Stimulated activated CD8-positive, alpha-beta memory T cell treated with anti-CD3 and anti-CD28 coated beads, Interleukin-4, amount 100 ng/mL, for 48 hours (primary cell): ENCODE measurements around the gene SLC47A1.
"Not testable (repeated sequence)": the region's sequence is repeated elsewhere in the genome, so short reads cannot be mapped to it uniquely, and the experiment has no call there.

Experiments
- DNase-seq: peaks from one replicate; pipeline ENCODE4 v3.0.0-alpha.2; 2020

The SLC47A1 gene

DNA sequence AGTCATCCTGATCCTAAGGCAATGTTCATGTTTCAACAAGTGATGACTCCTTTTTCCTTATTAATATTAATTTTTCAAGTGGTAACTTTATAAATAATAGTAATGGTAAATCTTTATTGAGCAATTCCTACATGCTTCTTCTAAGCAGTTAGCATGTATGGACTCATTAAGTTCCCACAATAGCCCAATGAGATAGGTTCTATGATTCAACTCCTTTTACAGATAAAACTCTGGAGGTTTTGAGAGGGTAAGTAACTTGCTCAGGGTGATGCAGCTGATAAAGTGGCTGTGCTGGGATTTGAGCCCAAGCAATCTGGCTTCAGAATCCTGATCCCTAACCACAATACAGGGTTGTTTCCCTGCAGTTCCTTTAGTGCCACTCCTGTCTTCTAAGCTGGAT lies 25.3 kb downstream of the SLC47A1 start:
- no peak for DNase-seq

GRCh38 chr17:19561697-19562318 lies 28.2 kb downstream of the SLC47A1 start:
- DNase-seq = no peak

DNA sequence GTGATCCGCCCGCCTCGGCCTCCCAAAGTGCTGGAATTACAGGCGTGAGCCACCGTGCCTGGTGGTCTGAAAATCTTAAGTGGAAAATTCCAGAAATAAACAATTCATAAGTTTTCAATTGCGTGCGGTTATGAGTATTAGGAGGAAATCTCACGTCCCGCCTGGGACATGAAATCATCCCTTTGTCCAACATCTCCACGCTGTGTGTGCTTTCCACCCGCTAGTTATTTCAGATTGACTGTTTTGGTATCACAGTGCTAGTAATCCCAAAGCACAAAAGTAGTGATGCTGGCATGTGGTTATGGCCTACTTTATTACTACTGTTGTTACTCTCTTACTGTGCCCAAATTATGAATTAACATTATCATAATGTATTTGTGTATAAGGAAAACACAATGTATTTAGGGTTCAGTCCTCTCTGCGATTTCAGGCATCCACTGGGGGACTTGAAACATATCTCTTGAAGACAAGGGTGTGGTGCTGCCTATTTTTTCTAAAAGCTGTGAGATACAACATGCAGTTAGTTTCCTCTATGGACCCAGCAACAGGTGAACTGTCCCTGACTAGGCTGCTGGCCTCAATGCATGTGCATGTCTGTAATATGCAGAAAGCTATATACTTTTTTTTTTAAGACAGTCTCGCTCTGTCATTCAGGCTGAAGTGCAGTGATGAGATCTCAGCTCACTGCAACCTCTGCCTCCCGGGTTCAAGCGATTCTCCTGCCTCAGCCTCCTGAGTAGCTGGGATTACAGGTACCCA lies 32.3 kb downstream of the SLC47A1 start:
- no peak for DNase-seq

DNA sequence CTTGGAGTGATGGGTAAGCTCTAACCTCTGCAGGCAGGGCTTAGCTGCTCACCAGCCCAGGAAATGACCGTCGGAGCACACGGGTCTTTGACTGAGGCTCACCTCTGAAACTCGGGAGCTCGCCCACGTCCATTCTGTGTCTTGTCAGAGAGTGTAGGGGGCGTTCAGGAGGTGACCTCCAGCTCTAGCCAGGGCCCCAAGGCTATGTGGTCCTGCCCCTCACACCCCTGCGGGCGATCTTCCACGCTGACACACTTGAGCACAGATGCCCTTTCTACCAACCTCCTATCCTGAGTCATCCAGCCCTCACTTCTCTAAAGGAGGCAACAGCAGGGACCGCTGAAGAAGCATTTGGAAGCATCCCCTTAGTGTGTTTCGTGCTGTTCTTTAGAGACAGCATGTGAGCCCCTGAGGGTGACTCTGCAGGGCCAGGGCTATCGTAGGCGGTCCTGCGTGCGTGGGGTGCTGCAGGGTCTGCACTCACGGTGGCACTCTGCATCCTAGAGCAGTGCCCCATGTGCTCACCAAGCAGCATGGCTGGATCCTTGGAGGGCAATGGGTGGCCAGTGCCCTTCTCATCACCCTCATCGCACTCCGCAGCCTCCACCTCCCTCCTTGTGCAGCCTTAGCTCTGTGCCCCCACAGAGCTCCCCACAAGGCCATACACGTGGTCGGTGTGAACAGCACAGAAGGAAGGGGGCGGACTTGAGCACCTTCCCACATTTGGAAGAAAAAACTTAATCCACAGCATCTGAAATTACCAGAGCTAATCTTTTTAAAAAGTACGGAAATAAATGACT lies 33.8 kb downstream of the SLC47A1 start:
- no peak for DNase-seq

- DNase-seq = no peak
These were observed 34.3 kb downstream of the SLC47A1 start for GRCh38 chr17:19568016-19568350.

- DNase-seq = no peak
These were observed 36.3 kb downstream of the SLC47A1 start for GRCh38 chr17:19569785-19570543.

GRCh38 chr17:19570544-19571062 lies 36.9 kb downstream of the SLC47A1 start:
- no peak for DNase-seq

DNA sequence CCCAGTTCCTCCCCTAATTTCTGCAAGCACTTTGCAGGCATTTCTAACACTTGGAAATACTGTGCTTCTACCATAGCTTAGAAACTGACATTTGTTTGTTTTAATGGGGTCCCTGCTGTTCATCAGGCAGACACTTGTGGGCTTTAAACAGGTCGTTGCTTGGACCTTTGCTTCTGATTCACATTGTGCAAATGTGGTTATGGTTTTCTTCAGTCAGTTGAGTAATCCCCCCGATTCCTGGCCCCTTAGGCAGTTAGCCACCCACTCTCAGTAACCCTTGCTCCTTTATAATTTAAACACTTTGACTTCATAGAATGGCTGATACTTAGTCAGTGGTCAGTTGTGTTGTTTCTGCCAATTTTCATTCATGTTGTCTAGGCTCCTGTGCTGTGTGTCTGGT lies 39.4 kb downstream of the SLC47A1 start:
- DNase-seq = no peak

DNA sequence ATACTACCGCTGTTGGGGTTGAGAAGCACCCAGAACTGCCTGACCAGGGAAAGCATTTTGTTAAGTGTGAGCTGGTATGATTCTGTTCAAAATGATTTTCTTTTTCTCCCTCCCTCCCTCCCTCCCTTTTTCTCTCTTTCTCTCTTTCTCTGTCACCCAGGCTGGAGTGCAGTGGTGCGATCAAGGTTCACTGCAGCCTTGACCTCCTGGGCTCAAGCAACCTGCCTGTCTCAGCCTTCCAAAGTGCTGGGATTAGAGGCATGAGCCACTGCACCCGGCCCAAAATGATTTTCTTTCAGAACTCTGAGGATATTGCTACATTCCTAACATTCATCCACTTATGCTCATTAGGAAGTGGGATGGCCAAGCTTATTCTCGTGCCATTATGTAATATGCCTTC lies 41.3 kb downstream of the SLC47A1 start:
- DNase-seq = no peak

DNA sequence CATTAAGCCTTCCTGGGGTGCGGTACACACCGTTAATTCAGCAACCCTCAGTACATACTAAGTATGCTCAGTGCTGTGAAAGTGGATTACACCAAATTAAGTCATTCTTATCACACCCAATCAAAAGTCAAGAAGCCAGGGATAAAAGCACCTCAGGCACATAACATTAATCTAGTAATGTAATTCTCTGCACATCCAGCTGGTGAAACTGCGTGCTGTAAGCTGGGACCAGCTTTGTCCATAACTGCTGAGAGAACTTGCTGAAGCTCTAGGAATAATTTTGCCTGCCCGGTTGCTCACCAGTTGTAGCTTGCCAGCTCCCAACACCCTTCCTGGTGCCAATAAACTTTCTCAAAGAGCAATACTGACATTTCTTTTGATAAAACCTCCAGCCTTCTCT lies 44.9 kb downstream of the SLC47A1 start:
- no peak for DNase-seq

DNA sequence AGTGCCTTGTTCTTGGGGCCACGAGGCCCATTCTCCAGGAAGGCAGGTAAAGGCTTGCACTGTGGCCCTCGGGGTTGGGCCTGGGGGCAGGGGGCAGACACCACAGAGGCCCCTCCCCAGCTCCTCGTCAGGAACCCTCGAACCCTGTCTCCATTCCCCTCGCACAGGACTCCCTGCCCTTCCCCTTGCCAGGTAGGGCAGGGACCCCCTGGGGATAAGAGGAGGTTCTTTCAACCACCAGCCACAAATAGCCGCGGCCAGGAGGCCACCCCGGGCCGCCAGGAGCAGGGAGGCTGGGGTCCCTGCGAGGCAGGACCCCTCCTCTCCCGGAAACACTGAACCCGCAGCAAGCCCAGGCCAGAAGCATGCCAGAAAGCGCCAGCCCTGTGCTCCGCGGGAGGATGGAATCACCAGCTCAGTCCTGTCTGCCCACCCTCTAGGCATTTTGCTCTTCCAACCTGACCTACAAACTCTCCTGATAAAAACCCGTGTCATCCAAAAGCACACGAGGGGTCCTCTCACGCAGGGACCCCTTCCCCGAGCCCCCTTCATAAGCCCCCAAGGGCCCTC lies 45.6 kb downstream of the SLC47A1 start:
- DNase-seq = no peak

DNA sequence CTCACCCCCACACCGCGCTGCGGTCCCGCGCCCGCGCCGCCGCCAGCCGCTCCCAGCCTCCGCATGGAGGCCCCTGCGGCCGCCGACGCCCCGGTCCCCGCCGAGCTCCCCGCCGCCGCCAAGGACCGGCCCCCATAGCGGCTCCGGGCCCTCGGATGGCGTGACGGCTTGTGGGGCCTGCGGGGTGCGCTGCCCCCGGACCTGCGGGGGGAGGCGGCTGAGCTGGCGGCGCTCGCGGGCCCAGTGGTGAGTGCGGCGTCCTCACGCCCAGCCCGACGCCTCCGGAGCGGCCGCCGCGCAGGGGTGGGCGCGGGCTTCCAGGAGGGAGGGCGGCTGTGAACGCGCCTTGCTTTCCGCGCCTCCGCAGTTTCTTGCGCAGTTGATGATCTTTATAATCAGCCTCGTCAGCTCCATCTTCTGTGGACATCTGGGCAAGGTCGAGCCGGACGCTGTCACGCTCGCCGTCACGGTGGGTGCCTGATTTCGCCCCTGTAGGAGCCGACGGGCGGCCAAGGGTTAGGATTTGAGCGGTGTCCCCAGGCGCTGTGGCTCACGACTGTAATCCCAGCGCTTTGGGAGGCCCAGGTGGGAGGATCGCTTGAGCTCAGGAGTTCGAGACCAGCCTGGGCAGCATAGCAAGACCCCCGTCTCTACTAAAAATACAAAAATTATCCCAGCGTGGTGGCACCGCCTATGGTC lies 46.4 kb downstream of the SLC47A1 start:
- DNase-seq = no peak

DNA sequence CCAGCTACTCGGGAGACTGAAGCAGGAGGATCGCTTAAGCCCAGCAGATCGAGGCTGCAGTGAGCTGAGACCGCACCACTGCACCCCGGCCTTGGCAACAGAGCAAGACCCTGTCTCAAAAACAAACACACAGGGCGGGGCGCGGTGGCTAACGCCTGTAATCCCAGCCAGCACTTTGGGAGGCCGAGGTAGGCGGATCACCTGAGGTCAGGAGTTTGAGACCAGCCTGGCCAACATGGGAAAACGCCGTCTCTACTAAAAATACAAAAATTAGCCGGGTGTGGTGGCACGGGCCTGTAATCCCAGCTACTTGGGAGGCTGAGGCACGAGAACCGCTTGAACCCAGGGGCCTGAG lies 46.9 kb downstream of the SLC47A1 start:
- not testable (repeated sequence) for DNase-seq

DNA sequence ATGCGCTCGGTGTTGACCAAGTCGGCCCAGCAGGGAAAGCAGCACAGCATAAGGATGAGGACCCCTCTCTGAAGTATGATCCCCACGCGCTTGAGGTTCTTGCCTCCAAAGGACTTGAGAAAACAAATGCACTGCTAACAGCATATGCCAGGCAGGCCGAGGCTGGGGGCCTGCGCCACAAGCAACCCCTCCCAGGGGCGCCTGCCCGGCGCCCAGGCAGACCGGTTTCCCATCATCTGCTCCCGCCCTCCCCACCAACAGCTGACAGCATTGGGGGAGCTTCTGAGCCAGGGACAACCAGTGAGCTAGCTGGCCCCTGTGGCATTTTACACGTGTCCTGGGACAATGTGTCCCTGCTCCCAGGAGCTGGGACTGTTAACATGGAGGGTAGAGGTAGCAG lies 48.5 kb downstream of the SLC47A1 start:
- DNase-seq = not testable (repeated sequence)

DNA sequence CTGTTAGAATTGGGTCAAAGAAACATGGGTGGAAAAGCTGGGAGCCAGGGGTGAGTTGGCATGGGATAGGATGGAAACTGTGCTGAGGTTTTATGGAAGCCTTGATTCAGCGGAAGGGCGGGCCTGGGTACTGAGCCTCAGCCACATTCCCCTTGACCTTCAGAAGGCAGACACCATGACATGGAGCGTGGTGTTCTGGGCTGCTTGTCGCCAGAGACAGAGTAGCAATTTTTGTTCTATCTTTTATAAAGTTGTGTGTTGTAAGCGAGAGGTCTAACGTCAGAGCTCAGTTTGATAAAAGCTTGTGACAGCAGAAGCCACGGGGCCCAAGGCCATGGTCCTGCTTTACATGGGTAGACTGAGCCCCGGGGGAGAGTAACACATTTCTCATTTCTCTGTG lies 50.2 kb downstream of the SLC47A1 start:
- no peak for DNase-seq

GRCh38 chr17:19590451-19590850 lies 56.8 kb downstream of the SLC47A1 start:
- DNase-seq = no peak

DNA sequence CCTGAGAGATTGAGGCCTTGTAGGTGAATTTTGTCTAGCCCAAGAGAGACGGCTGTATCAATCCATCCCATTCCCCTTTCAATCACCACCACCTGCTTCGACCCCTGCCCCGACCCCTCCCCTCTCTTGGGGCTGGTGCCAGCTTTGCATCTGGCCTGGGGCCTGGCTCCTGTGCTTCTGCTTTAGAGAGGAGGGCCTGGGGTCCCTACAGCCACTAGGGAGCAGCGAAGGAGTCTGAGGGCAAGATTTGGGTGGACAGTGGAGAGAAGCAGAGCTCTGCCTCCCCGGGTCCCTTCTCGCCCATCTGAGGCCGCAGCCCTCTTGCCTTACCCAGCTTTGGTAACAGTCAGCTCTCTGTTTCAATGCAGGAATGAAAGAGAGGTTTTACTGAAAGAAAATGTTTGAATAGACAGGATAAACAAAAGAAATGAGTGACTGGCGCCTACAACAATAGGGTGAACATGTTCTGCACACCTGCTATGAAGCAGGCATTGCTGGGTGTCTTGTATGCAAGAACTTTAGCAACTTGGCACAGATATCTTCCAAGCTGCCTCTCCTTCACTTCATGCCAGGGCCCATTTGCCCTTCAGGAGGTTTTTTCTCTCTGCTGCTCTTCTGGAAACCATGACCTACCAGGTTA lies 57.4 kb downstream of the SLC47A1 start:
- DNase-seq = no peak

DNA sequence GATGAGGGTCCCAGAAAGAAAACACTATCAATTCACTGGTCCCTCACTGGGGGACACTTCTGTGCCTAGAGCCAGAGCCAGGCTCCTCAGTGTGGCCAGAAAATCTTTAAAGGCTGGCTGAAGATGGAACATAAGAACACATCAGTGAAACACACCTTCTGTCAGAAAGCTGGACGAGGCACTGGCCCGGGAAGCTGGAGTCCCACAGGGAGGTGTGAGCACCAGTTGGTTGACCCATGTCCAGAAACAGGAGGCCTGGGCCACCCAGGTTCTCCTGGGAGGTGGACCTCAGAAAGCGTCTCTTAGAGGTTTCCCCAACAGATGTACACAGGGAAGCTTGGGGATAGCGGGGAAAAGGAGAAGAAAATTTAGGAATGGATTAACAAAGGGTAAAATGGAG lies 58.7 kb downstream of the SLC47A1 start:
- DNase-seq = no peak

GRCh38 chr17:19596869-19597268 lies 63.2 kb downstream of the SLC47A1 start:
- DNase-seq = no peak

DNA sequence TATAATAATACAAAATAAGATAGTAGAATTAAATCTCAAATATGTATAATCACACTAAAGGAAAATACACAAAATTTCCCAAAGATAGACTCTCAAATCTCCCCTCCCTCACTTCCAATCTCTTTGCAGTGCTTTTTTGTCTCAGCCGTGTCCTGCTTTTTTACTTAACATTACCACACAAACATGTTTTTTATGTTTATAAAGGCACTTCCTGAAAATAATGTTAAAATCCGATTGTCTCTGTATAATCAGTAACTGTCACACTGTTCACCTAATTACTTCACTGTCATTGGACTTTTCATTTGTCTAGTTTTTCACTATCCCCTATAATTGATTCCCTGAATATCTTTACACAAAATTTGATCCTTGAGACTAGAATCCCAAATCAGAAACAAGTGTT lies 76.7 kb downstream of the SLC47A1 start:
- DNase-seq = no peak

DNA sequence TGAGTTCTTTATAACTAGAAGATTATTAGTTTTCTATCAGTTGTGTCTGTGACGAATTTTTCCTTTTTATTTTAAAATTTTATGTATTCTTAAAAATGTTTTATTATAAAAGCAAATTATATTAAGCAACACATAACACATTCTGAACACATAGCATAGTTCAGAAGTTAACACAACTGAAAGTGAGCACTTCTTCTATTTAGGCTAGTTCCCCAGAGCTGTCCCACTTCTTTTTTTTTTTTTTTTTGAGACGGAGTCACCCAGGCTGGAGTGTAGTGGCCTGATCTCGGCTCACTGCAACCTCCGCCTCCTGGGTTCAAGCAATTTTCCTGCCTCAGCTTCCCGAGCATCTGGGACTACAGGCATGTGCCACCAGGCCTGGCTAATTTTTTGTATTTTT lies 77.2 kb downstream of the SLC47A1 start:
- no peak for DNase-seq

DNA sequence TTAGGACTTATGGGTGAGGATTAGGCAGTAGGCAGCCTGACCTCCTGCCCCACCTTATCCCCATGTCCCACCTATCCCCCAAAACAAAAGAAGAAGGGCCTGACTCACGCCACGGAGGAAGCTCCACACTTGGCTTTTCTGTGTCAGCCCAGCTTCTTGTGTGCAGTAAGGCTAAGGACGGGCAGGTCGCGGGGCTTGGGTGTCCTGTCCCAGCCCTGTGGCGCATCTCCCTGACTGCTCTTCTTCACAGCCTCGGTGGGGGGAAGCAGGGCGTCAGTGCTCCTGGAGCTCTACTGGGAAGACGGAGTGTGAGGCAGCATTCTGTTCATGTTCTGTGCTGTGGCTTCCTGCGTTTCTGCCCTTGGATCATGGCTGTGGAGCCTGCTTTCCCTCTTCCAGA lies 80.3 kb downstream of the SLC47A1 start:
- DNase-seq = no peak
